Stimulated activated CD4-positive, alpha-beta T cell treated with anti-CD3 and anti-CD28 coated beads, Interleukin-15, amount 100 ng/mL, for 48 hours (primary cell): ENCODE measurements around the gene OR10R2.

ENCODE experiments used
- DNase-seq, 2 donors: peaks; one replicate each; pipeline ENCODE4 v3.0.0-alpha.2; 2020; ENCODE audit warnings: low read depth in 2 of 2

OR10R2 gene

DNA sequence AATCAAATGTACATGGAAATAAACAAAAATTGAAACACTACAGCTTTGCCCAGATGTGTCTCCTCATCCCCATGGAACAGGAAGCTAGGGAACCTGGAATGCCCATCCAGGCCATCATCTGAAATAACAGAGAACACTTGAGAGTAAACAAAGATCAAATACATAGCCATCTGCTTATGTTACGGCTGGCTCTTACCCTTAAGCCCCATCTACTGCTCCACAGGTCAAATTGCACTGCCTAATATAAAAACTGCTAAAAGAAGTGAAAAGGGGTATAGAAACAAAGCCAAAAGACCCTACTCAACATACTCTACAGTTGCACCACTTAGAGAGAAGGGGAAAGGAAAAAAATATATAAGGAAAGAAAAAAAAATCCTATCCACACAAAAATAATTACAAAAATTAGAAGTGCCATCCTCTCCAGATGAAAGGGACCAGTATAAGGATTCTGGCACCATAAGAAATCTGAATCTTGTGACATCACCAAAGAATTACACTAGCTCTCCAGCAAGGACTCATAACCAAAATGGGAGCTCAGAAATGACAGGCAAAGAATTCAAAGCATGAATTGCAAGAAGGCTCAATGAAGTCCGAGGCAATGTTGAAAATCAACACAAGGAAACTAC, 55.3 kb downstream of the OR10R2 start:
- DNase-seq, result no peak
